TTC549 (cell line): ENCODE data around the gene GCH1.
"Not testable (repeated sequence)": the region's sequence is repeated elsewhere in the genome, so short reads cannot be mapped to it uniquely, and the experiment has no call there.

Experiments used
- FAIRE-seq: peaks from 2 replicates; lab custom pipeline; 2012; peaks lifted over from hg19 to GRCh38; lab: Jason Lieb, UNC

The GCH1 gene

GRCh38 chr14:54908190-54908589 is 5.6 kb upstream of the GCH1 start:
- FAIRE-seq: no peak

- FAIRE-seq: no peak
Measured at GRCh38 chr14:54906075-54906474, 3.4 kb upstream of the GCH1 start.

DNA sequence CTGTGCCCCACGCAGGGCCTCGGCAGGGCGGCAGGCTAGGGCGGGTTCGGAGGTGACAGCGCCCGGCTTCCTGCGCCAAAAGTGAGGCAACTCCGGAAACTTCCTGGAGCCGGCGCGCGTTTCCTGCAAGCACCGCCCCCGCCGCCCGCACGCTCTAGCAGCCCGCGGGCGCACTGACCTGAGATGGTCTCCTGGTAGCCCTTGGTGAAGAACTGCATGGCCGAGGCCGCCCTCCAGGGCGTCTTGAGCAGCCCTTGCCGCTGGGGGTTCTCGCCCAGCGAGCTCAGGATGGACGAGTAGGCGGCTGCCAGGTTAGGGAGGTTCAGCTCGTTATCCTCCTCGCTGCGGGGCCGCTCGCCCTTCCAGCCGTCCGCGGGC is 494 bp downstream of the GCH1 start:
- FAIRE-seq: no peak

DNA sequence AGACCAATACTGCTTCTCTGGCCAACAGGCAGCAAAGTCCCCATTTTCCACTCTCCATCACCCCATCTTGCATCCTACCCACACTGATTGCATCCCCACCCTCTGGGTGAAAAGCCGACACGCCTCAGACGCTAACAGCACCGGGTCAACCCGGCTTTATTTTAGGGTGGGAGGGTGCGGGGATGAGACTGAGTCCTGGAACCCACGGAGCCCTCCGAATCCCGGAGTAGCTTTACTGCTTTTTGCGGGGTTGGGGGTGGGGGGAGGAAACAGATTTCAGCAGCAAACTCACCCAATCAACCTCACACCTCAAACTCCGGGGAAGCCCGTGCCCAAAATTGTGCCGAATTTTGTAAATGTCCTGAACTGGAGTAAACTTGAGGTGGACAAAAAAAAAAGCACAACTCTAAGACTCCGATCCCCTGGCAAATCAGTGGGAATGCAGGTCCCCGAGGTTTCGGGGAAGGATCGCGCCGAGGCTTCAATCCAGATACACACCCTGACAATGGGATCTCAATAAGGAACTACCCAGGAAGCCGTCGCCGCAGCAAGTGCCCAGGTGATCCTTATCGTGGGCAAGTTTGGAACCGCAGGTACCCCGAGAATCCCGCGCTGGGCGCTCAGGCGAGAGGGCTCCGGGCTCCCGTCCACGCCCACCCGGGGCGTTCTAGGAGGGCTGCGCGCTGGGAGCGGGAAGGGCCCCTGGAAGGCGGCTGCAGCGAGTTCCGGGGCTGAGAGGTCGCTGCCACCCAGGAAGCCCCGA is 1.1 kb downstream of the GCH1 start:
- FAIRE-seq: no peak

- FAIRE-seq: no peak
Measured at GRCh38 chr14:54899573-54899972, 3.1 kb downstream of the GCH1 start.

DNA sequence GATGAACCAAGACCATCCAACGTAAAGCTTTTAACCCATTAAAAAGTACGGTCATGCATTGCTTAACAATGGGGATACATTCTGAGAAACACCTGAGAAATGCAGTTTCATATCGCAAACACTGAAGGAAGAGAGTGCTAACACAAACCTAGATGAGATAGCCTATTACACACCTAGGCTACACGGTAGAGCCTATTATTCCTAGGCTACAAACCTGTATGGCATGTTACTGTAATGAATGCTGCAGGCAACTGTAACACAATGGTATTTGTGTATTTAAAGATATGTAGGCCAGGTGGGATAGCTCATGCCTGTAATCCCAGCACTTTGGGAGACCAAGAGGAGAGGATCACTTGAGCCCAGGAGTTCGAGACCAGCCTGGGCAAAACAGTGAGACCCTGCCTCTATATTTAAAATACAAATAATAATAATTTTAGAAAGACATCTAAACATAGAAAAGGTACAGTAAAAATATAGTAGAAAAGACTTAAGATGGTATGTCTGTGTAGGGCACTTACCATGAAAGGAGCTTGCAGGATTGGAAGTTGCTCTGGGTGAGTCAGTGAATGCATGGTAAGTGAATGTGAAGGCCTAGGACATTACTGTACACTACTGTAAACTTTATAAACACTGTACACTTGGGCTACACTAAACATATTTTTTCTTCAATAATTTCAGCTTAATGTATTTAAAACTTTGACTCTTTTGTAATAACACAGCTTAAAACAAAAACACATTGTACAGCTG is 4.6 kb downstream of the GCH1 start:
- not testable (repeated sequence) for FAIRE-seq

- FAIRE-seq: no peak
Measured at GRCh38 chr14:54895683-54896082, 6.9 kb downstream of the GCH1 start.

DNA sequence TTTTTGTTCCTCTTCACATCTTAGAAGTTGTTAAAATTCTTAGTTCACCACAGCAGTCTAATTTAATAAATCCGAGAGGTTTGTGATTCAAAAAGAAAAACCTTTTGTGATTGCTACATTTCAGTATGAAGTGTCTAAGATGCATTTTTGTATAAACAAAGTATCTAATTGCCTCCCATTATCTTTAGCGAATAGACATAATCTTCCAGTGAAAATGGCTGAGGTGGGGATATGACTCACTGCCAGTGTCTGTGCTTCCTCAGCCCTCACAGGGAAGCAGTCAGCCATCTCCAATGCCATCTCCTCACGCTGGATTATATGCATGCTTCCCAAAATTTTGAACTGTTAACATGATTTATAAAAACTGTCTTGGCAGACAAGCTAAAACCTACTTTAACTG is 7.6 kb downstream of the GCH1 start:
- no peak for FAIRE-seq

DNA sequence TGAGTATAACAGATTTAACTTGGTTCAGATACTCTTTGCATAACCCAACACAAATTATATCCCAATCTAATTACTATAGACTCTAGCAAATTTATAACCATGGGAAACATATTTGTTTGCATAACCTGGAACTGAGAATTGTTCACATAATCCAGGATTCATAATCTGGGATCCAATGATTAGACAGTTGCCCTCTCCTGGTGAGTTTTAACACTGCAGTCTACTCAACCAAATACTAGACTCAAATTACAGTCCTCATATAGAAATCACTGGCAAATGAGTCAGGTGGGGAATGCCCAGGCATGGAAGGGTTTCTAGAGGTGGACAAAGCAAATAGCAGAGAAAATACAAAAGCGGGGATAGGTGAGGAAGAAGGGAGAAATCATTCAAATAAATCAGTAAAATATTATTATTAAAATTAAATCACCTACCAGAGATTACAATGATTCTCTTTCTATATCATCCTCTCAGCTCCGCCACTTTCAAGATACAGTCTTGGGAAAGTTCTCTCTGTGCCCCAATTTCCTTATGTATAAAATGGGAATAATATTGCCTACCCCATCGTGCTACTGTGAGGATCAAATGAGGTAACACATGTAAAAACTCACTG is 9.4 kb downstream of the GCH1 start:
- FAIRE-seq: peak; percentile 36

DNA sequence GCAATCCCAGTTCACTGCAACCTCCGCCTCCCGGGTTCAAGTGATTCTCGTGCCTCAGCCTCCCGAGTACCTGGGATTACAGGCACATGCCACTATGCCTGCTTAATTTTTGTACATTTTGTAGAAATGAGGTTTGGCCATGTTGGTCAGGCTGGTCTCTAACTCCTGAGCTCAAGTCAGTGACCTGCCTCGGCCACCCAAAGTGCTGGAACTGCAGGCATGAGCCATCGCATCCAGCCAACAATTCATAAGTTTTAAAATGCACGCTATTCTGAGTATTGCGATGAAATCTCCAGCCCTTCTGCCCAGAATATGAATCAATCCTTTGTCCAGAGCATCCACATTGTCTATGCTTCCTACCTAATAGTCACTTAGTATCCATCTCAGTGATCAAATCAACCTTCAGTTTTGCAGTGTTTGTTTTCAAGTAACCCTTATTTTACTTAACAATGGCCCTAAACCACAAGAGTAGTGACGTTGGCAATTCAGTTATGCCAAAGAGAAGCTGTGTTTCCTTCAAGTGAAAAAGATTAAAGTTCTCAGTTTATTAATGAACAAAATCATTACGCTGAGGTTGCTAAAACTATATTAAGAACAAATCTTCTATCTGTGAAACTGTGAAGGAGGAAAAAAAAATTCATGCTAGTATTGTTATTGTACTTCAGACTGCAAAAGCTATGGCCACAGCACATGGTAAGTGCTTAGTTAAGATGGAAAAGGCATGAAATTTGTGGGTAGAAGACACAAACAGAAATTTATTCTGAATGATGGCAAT is 11.0 kb downstream of the GCH1 start:
- no peak for FAIRE-seq

DNA sequence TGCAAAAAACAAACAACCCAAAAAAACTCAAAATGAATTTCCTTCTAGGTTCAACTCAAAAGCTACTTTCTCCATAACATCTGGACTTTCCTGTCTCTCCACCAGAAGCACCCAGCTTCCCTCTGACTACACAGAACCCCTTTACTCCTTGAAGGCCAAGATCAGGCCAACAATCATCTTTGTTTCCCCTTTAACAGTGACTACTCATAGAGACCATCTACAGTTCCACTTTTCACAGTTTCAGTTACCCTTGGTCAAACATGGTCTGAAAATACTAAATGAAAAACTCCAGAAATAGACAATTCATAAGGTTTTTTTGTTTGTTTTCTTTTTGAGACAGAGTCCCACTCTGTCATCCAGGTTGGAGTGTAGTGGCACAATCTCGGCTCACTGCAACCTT is 11.8 kb downstream of the GCH1 start:
- FAIRE-seq: no peak

- FAIRE-seq: no peak
Measured at GRCh38 chr14:54889919-54890318, 12.7 kb downstream of the GCH1 start.

DNA sequence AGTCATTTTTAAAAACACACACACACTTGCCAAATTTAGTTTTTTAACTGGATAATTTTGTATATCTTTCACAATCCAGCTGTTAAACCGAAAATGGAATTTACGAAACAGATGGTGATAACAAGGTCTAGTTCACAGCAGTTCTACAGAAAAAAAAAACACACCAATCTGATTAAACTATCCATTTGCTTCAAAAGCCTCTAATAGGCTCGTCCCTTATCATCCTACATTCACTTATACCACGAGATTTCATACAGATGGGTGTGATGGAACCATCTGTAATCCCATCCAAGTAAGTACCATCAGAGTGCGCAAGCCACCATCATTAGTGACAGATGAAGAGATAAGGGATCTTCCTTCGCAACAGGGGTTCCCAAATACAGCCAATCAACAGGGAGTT is 20.1 kb downstream of the GCH1 start:
- no peak for FAIRE-seq

DNA sequence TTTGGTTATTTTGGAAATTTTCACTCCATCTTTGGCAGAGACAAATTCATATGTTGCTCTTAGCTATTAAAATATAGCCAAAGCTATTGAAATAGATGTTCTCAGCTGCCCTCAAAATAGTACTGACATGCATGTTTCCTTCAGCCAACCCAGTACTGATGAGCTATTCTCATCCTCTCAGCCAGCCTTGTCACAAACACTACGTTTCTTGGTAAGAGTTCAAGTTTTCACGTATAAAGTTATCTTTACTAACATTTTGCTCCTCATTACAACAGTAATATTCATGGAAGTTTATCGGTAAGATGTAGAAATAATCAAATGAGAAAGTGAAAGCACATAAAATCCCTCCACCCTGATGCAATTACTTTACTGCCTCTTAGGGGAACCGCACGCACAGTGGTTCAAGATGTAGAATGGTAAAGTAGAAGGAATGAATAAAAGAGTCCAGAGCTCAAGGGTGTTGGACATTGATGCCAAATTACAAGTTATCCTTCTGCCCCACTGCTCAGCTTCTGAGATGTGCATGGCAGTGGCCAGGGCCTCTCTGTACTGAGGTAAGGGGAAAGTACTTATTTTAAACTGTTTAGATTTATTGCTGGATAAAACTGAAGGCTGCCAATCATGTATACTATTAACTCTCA is 20.7 kb downstream of the GCH1 start:
- no peak for FAIRE-seq

GRCh38 chr14:54881235-54881760 is 21.3 kb downstream of the GCH1 start:
- no peak for FAIRE-seq

DNA sequence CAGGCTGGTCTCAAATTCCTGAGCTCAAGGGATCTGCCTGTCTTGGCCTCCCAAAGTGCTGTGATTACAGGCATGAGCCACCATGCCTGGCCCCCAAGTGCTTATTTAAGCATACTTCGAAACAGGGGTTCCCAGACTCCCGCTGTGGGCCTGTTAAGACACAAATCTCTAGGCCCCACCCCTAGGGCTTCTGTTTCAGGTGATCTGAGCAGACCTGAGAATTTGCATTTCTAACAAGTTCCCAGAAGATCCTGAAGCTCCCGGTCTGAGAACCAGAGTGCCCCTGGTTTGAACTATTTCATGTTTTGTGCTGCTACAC is 25.0 kb downstream of the GCH1 start:
- no peak for FAIRE-seq

DNA sequence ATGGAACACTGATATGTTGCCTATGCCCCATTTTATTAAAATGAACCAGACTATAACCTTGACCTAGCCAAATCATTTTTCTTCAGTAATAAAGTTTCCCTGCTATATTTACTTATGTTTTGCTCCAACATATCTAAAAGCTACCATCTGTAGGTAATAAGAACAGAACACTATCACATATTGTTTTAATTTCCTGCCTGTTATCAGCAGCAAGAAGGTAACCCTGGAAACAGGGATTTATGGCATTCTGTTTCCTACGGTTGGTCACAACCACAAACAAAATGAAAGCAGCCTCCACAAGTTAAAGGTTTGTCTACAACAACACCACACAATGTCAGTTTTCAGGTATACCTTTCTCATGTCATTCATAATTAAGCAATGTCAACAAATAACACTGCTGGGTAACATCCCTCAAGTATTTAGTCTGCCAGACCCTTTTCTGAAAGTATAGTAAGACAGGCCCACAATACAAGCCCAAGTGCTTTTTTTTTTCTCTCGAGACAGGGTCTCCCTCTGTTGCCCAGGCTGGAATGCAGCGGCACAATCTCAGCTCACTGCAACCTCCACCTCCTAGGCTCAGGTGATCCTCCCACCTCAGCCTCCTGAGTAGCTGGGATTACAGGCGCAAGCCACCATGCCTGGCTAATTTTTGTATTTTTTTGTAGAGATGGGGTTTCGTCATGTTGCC is 25.5 kb downstream of the GCH1 start:
- no peak for FAIRE-seq

DNA sequence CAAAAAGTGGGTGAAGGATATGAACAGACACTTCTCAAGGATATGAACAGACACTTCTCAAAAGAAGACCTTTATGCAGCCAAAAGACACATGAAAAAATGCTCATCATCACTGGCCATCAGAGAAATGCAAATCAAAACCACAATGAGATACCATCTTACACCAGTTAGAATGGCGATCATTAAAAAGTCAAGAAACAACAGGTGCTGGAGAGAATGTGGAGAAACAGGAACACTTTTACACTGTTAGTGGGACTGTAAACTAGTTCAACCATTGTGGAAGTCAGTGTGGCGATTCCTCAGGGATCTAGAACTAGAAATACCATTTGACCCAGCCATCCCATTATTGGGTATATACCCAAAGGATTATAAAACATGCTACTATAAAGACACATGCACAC is 27.0 kb downstream of the GCH1 start:
- FAIRE-seq: not testable (repeated sequence)

- FAIRE-seq: not testable (repeated sequence)
Measured at GRCh38 chr14:54870154-54871090, 32.2 kb downstream of the GCH1 start.

- FAIRE-seq: no peak
Measured at GRCh38 chr14:54867011-54867410, 35.6 kb downstream of the GCH1 start.
